ENCODE data around the gene CPOX.

- TF ChIP-seq POLR2A (IDR thresholded peaks at IDR 0.05) (no peak), CTCF (IDR thresholded peaks at IDR 0.05) (no peak)
Measured at GRCh38 chr3:98580401-98581386, 12.7 kb downstream of the CPOX start.

Measured in tibial nerve (tissue), 3 donors.